Measurements from ENCODE around the gene NIF3L1. TPM values are rescaled to one million over a fixed set of nuclear protein-coding genes. Genes with fewer than 3 reads are reported as not detected.

NIF3L1 gene
- total RNA-seq, 1 donor from 2014 or later, result 36.4 TPM

- TF ChIP-seq CTCF (conservative IDR thresholded peaks at IDR 0.05; ENCODE audit: low read depth, low read length), result no peak
- no peak for DNase-seq (ENCODE audit: low read depth)
Measured at GRCh38 chr2:200847939-200848338, 41.2 kb upstream of the NIF3L1 start.

DNA sequence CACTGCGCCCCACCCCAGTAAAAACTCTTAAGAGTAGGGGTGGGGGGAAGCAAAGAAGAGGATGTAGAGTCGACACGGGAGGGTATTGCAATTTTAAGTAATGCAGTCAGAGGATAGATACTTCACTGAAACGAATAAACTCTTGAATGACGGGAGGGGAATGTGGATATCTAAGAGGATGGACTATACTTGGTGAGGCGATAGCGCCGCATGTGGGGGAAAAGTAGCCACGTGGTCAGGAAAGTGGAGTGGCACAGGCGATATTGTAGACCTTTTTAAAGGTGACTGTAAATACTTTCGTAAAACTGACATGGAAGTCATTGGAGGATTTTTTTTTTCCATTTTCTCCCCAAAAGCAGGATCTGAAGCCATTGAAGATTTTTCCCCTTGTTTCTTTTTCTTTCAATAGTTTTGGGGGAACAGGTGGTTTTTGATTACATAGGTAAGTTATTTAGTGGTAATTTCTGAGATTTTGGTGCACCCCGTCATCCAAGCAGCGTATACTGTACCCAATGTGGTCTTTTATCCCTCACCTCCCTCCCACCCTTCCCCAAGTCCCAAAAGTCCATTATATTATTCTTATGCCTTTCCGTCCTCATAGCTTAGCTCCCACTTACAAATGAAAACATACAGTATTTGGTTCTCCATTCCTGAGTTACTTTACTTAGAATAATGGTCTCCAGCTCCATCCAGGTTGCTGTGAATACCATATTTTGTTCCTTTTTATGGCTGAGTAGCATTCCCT is 38.5 kb upstream of the NIF3L1 start:
- no peak for DNase-seq (ENCODE audit: low read depth)
- no peak for TF ChIP-seq CTCF (conservative IDR thresholded peaks at IDR 0.05; ENCODE audit: low read depth, low read length)

More at GRCh38 chr2:200847939-200848338, 41.2 kb upstream of the NIF3L1 start:
- H3K4me3 ChIP-seq (ENCODE audit: low read depth, low read length), result no peak overlapping the region

GRCh38 chr2:200851398-200852248 is 37.5 kb upstream of the NIF3L1 start:
- no peak for DNase-seq (ENCODE audit: low read depth)
- no peak for TF ChIP-seq CTCF (conservative IDR thresholded peaks at IDR 0.05; ENCODE audit: low read depth, low read length)
- H3K4me3 ChIP-seq (ENCODE audit: low read depth, low read length), result no peak overlapping the region

More for the DNA sequence above, 38.5 kb upstream of the NIF3L1 start:
- H3K4me3 ChIP-seq (ENCODE audit: low read depth, low read length), result no peak overlapping the region

GRCh38 chr2:200852605-200853004 is 36.6 kb upstream of the NIF3L1 start:
- H3K4me3 ChIP-seq (ENCODE audit: low read depth, low read length), result no peak overlapping the region
- no peak for TF ChIP-seq CTCF (conservative IDR thresholded peaks at IDR 0.05; ENCODE audit: low read depth, low read length)
- no peak for DNase-seq (ENCODE audit: low read depth)

DNA sequence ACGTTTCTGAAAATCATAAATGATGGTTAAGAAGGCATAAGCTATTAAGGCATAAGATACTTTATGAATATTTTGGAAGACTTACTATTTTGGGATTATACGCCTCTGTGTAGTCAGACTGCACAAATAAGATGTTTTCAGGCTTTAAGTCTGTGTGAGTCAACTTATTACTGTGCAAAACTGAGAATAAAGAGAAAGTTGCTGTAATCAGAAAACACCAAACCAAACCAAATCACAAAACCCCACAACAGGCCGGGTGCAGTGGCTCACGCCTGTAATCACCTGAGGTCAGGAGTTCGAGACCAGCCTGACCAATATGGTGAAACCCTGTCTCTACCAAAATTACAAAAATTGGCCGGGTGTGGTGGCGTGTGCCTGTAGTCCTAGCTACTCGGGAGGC is 32.4 kb upstream of the NIF3L1 start:
- no peak for TF ChIP-seq CTCF (conservative IDR thresholded peaks at IDR 0.05; ENCODE audit: low read depth, low read length)
- no peak for DNase-seq (ENCODE audit: low read depth)
- H3K4me3 ChIP-seq (ENCODE audit: low read depth, low read length), result no peak overlapping the region

- TF ChIP-seq CTCF (conservative IDR thresholded peaks at IDR 0.05; ENCODE audit: low read depth, low read length), result no peak
- H3K4me3 ChIP-seq (ENCODE audit: low read depth, low read length), result no peak overlapping the region
- no peak for DNase-seq (ENCODE audit: low read depth)
Measured at GRCh38 chr2:200860092-200860795, 28.9 kb upstream of the NIF3L1 start.
